GM10266 (cell line): ENCODE results near the gene PRORP.

Experiments
- DNase-seq: peaks from one replicate; pipeline ENCODE4 v3.0.0; 2012; ENCODE audit errors: extremely low spot score
- TF ChIP-seq, protein P1 (sequence below): IDR thresholded peaks from 2 replicates; pipeline ENCODE4 v1.5.1; 2012; ENCODE audit warnings: mild to moderate bottlenecking, low read depth; ENCODE audit not compliant: control insufficient read depth, insufficient read depth; ENCODE audit errors: missing control alignments

Gene PRORP

DNA sequence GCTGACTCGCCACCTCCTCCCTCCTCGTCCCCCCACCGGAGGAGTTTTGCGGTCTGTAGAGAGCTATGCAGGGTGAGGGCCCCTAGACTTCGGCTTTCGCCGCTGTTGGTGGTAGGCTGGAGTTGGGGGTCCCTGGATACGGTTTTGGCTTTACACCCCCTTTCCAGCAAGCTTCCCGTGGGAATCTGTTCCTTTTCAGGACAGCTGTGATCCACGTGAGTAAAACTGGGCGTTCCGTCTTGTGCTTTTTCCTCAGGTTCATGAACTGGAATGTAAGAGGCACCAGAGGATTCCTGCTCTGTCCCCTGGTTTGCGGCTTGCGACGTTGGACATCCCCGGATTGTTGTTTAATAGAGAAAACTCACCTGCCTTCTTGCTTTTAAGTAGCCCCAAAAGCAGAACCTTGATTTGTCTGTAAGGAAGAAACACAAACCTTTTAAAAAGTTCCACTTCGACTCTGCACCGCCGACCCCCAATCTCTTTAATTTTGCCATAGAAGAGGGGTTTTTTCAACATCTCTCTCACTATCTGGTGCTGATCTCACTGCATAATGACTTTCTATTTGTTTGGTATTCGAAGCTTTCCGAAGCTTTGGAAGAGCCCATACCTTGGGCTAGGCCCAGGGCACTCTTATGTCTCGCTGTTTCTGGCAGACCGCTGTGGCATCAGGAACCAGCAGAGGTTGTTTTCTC, 490 bp downstream of the PRORP start:
- TF ChIP-seq, protein P1, sequence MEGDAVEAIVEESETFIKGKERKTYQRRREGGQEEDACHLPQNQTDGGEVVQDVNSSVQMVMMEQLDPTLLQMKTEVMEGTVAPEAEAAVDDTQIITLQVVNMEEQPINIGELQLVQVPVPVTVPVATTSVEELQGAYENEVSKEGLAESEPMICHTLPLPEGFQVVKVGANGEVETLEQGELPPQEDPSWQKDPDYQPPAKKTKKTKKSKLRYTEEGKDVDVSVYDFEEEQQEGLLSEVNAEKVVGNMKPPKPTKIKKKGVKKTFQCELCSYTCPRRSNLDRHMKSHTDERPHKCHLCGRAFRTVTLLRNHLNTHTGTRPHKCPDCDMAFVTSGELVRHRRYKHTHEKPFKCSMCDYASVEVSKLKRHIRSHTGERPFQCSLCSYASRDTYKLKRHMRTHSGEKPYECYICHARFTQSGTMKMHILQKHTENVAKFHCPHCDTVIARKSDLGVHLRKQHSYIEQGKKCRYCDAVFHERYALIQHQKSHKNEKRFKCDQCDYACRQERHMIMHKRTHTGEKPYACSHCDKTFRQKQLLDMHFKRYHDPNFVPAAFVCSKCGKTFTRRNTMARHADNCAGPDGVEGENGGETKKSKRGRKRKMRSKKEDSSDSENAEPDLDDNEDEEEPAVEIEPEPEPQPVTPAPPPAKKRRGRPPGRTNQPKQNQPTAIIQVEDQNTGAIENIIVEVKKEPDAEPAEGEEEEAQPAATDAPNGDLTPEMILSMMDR: no peak
- DNase-seq: no peak

DNA sequence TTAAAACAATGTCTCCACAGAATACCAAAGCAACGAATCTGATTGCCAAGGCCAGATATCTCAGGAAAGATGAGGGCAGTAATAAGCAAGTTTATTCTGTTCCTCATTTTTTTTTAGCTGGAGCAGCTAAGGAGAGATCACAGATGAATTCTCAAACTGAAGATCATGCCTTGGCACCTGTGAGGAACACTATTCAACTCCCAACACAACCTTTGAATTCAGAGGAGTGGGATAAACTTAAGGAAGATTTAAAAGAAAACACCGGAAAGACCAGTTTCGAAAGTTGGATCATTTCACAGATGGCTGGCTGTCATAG, 994 bp downstream of the PRORP start:
- DNase-seq: no peak
- TF ChIP-seq, protein P1: no peak

GRCh38 chr14:35124127-35124526, 1.8 kb downstream of the PRORP start:
- no peak for DNase-seq
- TF ChIP-seq, protein P1: no peak

DNA sequence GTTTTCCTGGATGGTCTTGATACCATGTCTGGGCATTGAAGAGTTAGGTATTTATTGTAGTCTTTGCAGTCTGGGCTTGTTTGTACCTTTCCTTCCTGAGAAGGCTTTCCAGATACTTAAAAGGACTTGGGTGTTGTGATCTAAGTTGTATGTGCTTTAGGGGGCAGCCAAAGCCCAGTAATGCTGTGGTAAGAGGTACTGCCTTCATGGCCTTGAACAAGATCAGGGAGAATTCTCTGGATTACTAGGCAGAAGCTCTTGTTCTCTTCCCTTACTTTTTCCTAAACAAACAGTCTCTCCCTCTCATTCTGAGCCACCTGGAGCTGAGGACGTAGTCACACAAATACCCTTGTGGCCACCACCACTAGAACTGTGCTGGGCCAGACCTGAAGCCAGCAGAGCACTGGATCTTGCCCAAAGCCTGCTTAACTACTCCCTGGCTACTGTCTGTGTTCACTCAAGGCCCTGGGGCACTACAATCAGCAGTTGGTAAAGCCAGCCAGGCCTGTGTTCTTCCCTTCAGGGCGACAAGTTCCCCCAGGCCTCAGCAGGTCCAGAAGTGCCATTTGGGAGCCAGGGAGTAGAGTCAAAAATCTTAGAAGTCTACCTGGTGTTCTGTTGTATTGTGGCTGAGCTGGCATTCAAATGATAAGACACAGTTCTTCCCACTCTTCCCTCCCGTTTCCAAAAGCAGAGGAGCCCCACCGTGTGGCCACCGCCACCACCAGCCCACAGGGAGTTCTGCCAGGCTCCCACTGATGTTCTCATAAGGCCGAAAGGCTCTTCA, 11.4 kb downstream of the PRORP start:
- TF ChIP-seq, protein P1: no peak
- DNase-seq: no peak

GRCh38 chr14:35134329-35135123, 12.2 kb downstream of the PRORP start:
- TF ChIP-seq, protein P1: no peak
- DNase-seq: no peak

DNA sequence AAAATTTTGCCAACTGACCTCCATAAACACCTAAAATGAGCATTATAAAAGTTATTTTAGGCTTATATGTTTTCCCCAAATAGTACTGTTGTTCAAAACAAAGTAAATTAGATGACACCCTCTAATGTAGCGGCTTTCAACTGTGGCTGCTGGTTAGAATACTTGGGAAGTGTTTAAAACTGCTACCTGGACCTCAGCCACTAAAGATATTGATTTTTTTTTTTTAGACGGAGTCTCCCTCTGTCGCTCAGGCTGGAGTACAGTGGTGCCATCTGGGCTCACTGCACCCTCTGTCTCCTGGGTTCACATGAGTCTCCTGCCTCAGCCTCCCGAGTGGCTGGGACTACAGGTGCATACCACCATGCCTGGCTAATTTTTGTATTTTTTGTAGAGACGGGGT, 16.2 kb downstream of the PRORP start:
- TF ChIP-seq, protein P1: no peak
- DNase-seq: no peak
